PC-3 (cell line): ENCODE results near the gene RAB31.

Experiments used
- CTCF ChIP-seq: fragments of 300-600 bp; sonication (generic); conservative IDR thresholded peaks from 2 replicates; pipeline ENCODE4 v1.5.1; 2017; ENCODE audit warnings: antibody characterized with exemption, low read depth, mild to moderate bottlenecking, low read length
- EZH2 ChIP-seq: fragments of 300-600 bp; sonication (generic); IDR thresholded peaks from one replicate; pipeline ENCODE4 v1.6.1; 2017; ENCODE audit warnings: antibody characterized with exemption, mild to moderate bottlenecking, low read length; ENCODE audit not compliant: unreplicated experiment

DNA sequence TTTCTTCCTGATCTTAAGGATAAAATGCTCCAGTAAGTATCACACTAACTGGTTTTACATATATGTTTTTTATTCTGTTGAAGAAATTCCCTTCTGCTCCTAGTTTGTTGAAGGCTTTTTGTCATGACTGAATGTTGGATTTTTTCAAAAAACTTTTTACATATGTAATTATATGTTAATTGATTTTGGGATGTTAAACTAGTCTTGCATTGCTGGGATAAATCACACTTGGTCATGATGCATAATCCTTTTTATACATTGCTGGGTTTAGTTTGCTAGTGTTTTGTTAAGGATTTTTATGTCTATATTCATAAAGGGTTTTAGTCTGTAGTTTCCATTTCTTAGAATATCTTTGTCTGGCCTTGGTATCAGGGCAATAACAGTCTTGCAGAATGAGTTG, 112.0 kb downstream of the RAB31 start:
- TF ChIP-seq CTCF (no peak), EZH2 (no peak)
